H9 (cell line): ENCODE measurements around the gene SRC. TPM values are rescaled to one million over a fixed set of nuclear protein-coding genes. Genes with fewer than 3 reads are reported as not detected.
A peak's percentile ranks its signal among the peaks of the same experiment; 100 is the strongest.

ENCODE experiments used
- DNase-seq: peaks from one replicate; pipeline ENCODE4 v3.0.0-alpha.2; 2017
- H2AFZ ChIP-seq: one replicate; pipeline ENCODE4 v1.6.1; 2013; ENCODE audit warnings: mild to moderate bottlenecking, low read length, control low read depth, moderate library complexity
- H2AK5ac ChIP-seq: 2 replicates; pipeline ENCODE4 v1.6.1; 2013; ENCODE audit warnings: low read length, control low read depth, mixed read lengths; ENCODE audit not compliant: insufficient read length
- H2BK120ac ChIP-seq: one replicate; pipeline ENCODE4 v1.6.1; 2013; ENCODE audit warnings: low read depth, mild to moderate bottlenecking, low read length, control low read depth, inconsistent platforms; ENCODE audit not compliant: poor library complexity, severe bottlenecking
- H2BK12ac ChIP-seq: 2 replicates; pipeline ENCODE4 v1.6.1; 2013; ENCODE audit warnings: low read length, control low read depth, mixed read lengths, low read depth; ENCODE audit not compliant: insufficient read length
- H2BK15ac ChIP-seq: 2 replicates; pipeline ENCODE4 v1.6.1; 2013; ENCODE audit warnings: low read depth, low read length, control low read depth
- H2BK20ac ChIP-seq: one replicate; pipeline ENCODE4 v1.6.1; 2013; ENCODE audit warnings: low read depth, mild to moderate bottlenecking, low read length, control low read depth, inconsistent platforms; ENCODE audit not compliant: poor library complexity, severe bottlenecking
- H2BK5ac ChIP-seq: 2 replicates; pipeline ENCODE4 v1.6.1; 2013; ENCODE audit warnings: low read length, control low read depth, mixed read lengths; ENCODE audit not compliant: insufficient read length
- H3K14ac ChIP-seq: 2 replicates; pipeline ENCODE4 v1.6.1; 2013; ENCODE audit warnings: low read length, control low read depth; ENCODE audit not compliant: insufficient read depth
- H3K18ac ChIP-seq: 2 replicates; pipeline ENCODE4 v1.6.1; 2013; ENCODE audit warnings: low read depth, mild to moderate bottlenecking, mixed read lengths, low read length, control low read depth; ENCODE audit not compliant: insufficient read length
- H3K23ac ChIP-seq: 2 replicates; pipeline ENCODE4 v1.6.1; 2013; ENCODE audit warnings: low read length, control low read depth, mixed read lengths, low read depth; ENCODE audit not compliant: insufficient read length
- H3K23me2 ChIP-seq: 2 replicates; pipeline ENCODE4 v1.6.1; 2013; ENCODE audit warnings: low read depth, mild to moderate bottlenecking, mixed read lengths, low read length, control low read depth; ENCODE audit not compliant: insufficient read length, poor library complexity, severe bottlenecking
- H3K27ac ChIP-seq: 2 replicates; pipeline ENCODE4 v1.5.1; 2013; ENCODE audit warnings: low read length, control low read depth, mixed read lengths, low read depth; ENCODE audit not compliant: insufficient read length
- H3K27me3 ChIP-seq: 2 replicates; pipeline ENCODE4 v1.6.1; 2013; ENCODE audit warnings: low read length, control low read depth, inconsistent platforms; ENCODE audit not compliant: insufficient read depth
- H3K4ac ChIP-seq: 2 replicates; pipeline ENCODE4 v1.6.1; 2013; ENCODE audit warnings: low read depth, mild to moderate bottlenecking, control low read depth, inconsistent platforms, low read length, moderate library complexity
- H3K4me1 ChIP-seq: 2 replicates; pipeline ENCODE4 v1.6.1; 2013; ENCODE audit warnings: low read length, control low read depth, inconsistent platforms; ENCODE audit not compliant: insufficient read depth
- H3K4me2 ChIP-seq: 2 replicates; pipeline ENCODE4 v1.6.1; 2013; ENCODE audit warnings: low read length, control low read depth, mixed read lengths; ENCODE audit not compliant: insufficient read length, insufficient read depth
- H3K56ac ChIP-seq: 2 replicates; pipeline ENCODE4 v1.6.1; 2013; ENCODE audit warnings: low read depth, mild to moderate bottlenecking, mixed read lengths, low read length, control low read depth; ENCODE audit not compliant: insufficient read length
- H3K79me1 ChIP-seq: 2 replicates; pipeline ENCODE4 v1.6.1; 2013; ENCODE audit warnings: low read depth, mild to moderate bottlenecking, moderate library complexity, low read length, control low read depth, inconsistent platforms; ENCODE audit not compliant: insufficient read depth, poor library complexity, severe bottlenecking
- H3K79me2 ChIP-seq: 2 replicates; pipeline ENCODE4 v1.6.1; 2013; ENCODE audit warnings: low read length, control low read depth, inconsistent platforms; ENCODE audit not compliant: insufficient read depth
- H3K9ac ChIP-seq: 2 replicates; pipeline ENCODE4 v1.6.1; 2013; ENCODE audit warnings: low read length, control low read depth, mixed read lengths; ENCODE audit not compliant: insufficient read length; ENCODE audit errors: extremely low read depth
- H3K9me3 ChIP-seq: one replicate; pipeline ENCODE4 v1.6.1; 2013; ENCODE audit warnings: low read depth, low read length, inconsistent platforms; ENCODE audit not compliant: control insufficient read depth
- H3T11ph ChIP-seq: one replicate; pipeline ENCODE4 v1.6.1; 2013; ENCODE audit warnings: mild to moderate bottlenecking, low read length, control low read depth, inconsistent platforms
- H4K20me1 ChIP-seq: one replicate; pipeline ENCODE4 v1.6.1; 2013; ENCODE audit not compliant: control insufficient read depth, insufficient read length, insufficient read depth
- H4K5ac ChIP-seq: 2 replicates; pipeline ENCODE4 v1.6.1; 2013; ENCODE audit warnings: low read depth, mild to moderate bottlenecking, mixed read lengths, low read length, control low read depth; ENCODE audit not compliant: insufficient read length
- H4K8ac ChIP-seq: replicated peaks from 2 replicates; pipeline ENCODE4 v1.6.1; 2013; ENCODE audit warnings: low read length, control low read depth, mixed read lengths, low read depth; ENCODE audit not compliant: insufficient read length
- H4K91ac ChIP-seq: 2 replicates; pipeline ENCODE4 v1.6.1; 2013; ENCODE audit warnings: low read depth, mild to moderate bottlenecking, moderate library complexity, mixed read lengths, low read length, control low read depth; ENCODE audit not compliant: insufficient read length
- H3K27ac Mint-ChIP-seq, 3 experiments: 2 replicates in 2 of 3; 3 replicates in 1 of 3; pipeline ENCODE4 v1.8.0; 2020 to 2021; ENCODE audit warnings: mixed read lengths in 3 of 3, mild to moderate bottlenecking in 1 of 3, moderate library complexity in 1 of 3
- H3K27me3 Mint-ChIP-seq: 2 replicates; pipeline ENCODE4 v1.8.0; 2021; ENCODE audit warnings: low read depth, mild to moderate bottlenecking, moderate library complexity, mixed read lengths
- H3K36me3 Mint-ChIP-seq, 3 experiments: 2 replicates in 2 of 3; 3 replicates in 1 of 3; pipeline ENCODE4 v1.8.0; 2020 to 2021; ENCODE audit warnings: low read depth in 3 of 3, mixed read lengths in 3 of 3; ENCODE audit not compliant: insufficient read depth in 1 of 3
- H3K4me1 Mint-ChIP-seq, 2 experiments: 2 replicates each; pipeline ENCODE4 v1.8.0; 2020; ENCODE audit warnings: mixed read lengths in 2 of 2
- H3K4me3 Mint-ChIP-seq, 2 experiments: 2 replicates in 1 of 2; 3 replicates in 1 of 2; pipeline ENCODE4 v1.8.0; 2020 to 2021; ENCODE audit warnings: mild to moderate bottlenecking in 2 of 2, mixed read lengths in 2 of 2, moderate library complexity in 1 of 2
- H3K9me3 Mint-ChIP-seq, 2 experiments: 2 replicates in 1 of 2; 3 replicates in 1 of 2; pipeline ENCODE4 v1.8.0; 2020; ENCODE audit warnings: mild to moderate bottlenecking in 2 of 2, mixed read lengths in 2 of 2, moderate library complexity in 1 of 2
- CTCF ChIP-seq: fragments of 200-600 bp; sonication (generic); conservative IDR thresholded peaks from 3 replicates; pipeline ENCODE4 v1.8.0; 2021; ENCODE audit warnings: antibody characterized with exemption, mild to moderate bottlenecking
- WGBS: extraction: QIAGEN DNeasy Blood & Tissue Kit; methylation state at CpG from one replicate; pipeline ENCODE4 v1.1.7; 2013; ENCODE audit warnings: missing lambda C conversion rate, low lambda C conversion rate, mixed read lengths; ENCODE audit not compliant: insufficient read length; ENCODE audit errors: extremely low coverage; 5-methylcytosine and 5-hydroxymethylcytosine counted together
- total RNA-seq: library from RNA; stranded (reverse); gene quantifications from 2 replicates; pipeline ENCODE4 v1.2.1, GENCODE V29; 2021

SRC gene
- total RNA-seq, 1 experiment from 2014 or later = 44.5 TPM

GRCh38 chr20:37356387-37356786, 10.4 kb downstream of the SRC start:
- Histone ChIP-seq H2BK15ac (no peak overlapping the region), H3K4ac (no peak overlapping the region), H2BK5ac (no peak overlapping the region), H3T11ph (no peak overlapping the region), H4K91ac (no peak overlapping the region), H3K18ac (no peak overlapping the region), H4K5ac (no peak overlapping the region), H3K79me1 (peaks cover 3% of the 10 kb centered on the region), H4K20me1 (no peaks in the 10 kb centered on the region), H2BK12ac (no peak overlapping the region), H3K23me2 (no peaks in the 10 kb centered on the region), H3K27me3 (no peaks in the 10 kb centered on the region), H3K9ac (no peak overlapping the region), H2AK5ac (no peak overlapping the region), H3K79me2 (peaks cover 2% of the 10 kb centered on the region; the same call in 1 of the 2 replicates), H3K27ac (no peak overlapping the region), H2BK120ac (no peak overlapping the region), H3K56ac (no peak overlapping the region), H3K14ac (no peak overlapping the region; the same call in 1 of the 2 replicates), H3K23ac (no peak overlapping the region), H3K4me1 (no peaks in the 10 kb centered on the region), H3K9me3 (no peaks in the 10 kb centered on the region), H2BK20ac (no peak overlapping the region), H3K4me2 (no peak overlapping the region), H2AFZ (no peak overlapping the region), H4K8ac (no peak overlapping the region)
- no peak overlapping the region for H3K4me3 Mint-ChIP-seq
- no peak for TF ChIP-seq CTCF
- peaks cover 0 to 8% (median 8%) of the 10 kb centered on the region in 3 experiments; a peak in 4 of 7 replicates for H3K36me3 Mint-ChIP-seq
- H3K9me3 Mint-ChIP-seq = no peaks in the 10 kb centered on the region
- peaks cover 9 to 25% of the 10 kb centered on the region in 2 experiments for H3K4me1 Mint-ChIP-seq
- no peaks in the 10 kb centered on the region for H3K27me3 Mint-ChIP-seq
- DNase-seq = no peak
- no CpG with 5 or more reads among the region's 8 CpGs for WGBS
- H3K27ac Mint-ChIP-seq = peak overlapping the region; percentile 64 to 96 (median 83)
